ENCODE measurements around the gene ICOS. TPM values are rescaled to one million over a fixed set of nuclear protein-coding genes. Genes with fewer than 3 reads are reported as not detected.
"Not testable (repeated sequence)": the region's sequence is repeated elsewhere in the genome, so short reads cannot be mapped to it uniquely, and the experiment has no call there.

Gene ICOS
- total RNA-seq, 1 donor from 2014 or later = 0.23 TPM

GRCh38 chr2:203975912-203976311 lies 39.3 kb downstream of the ICOS start:
- no peak for DNase-seq (ENCODE audit: low spot score)

- no peak for DNase-seq (ENCODE audit: low spot score)
Measured at GRCh38 chr2:203982276-203982675, 45.7 kb downstream of the ICOS start.

DNA sequence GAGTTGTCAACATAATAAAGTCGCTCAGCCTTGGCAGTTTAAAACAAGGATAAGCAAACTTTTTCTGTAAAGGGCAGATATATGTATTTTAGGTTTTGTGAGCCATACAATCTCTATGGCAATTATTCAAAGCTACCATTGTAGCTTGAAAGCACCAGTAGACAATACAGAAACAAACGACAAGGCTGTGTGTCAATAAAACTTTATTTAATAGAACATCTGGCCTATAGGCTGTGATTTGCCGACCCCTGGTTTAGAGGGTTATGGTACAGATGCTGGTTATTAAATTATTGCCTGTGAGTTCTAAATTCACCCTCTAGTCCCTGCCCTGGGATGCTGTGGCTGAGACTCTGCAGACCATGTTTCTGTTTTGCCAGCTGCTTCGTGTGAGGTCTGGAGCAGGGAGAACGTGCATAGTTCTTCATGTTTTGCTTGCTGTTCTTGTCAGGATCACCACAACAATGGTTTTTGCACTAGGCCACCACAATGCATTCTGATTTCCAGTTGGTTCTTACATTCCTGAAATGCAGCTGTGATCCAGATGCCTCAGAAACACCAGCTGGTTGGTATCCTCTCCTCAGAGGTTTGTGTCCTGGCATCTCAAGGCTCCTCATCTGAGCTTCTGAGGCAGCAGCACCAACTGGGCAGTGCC lies 46.6 kb downstream of the ICOS start:
- DNase-seq (ENCODE audit: low spot score) = no peak

DNA sequence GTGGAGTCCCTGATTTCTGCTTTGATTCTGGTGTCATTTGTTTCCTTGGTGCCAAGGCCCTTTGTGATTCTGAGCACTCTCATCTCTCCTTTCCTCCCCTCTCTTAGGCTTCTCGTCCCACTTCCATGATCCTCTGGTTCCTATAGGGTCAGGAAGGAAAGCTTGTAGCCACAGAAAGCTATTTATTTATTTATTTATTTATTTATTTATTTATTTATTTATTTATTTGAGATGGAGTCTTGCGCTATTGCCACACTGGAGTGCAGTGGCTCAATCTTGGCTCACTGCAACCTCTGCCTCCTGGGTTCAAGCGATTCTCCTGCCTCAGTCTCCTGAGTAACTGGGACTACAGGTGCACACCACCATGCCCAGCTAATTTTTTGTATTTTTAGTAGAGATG lies 49.4 kb downstream of the ICOS start:
- DNase-seq (ENCODE audit: low spot score) = not testable (repeated sequence)

GRCh38 chr2:203987959-203988358 lies 51.4 kb downstream of the ICOS start:
- DNase-seq (ENCODE audit: low spot score) = no peak

- DNase-seq (ENCODE audit: low spot score) = no peak
Measured at GRCh38 chr2:203988500-203989260, 52.1 kb downstream of the ICOS start.

DNA sequence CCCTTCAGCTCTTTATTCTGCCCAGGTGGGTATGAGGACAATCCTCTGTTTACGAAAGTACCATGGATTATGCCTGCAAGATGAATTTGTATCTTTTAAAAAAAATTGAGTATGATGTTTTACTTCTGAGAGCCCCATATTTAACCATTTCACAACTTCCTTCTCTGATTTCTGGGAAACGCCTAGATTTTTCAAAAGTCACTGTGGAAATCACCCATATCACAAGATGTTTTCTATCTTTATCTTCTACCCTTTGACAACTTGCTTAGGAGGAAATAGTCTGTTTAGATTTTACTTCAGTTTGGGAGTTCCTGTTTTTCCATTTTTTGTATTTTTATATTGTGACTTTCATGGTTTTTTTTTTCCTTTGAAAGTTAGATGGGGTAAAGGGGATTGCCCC lies 53.0 kb downstream of the ICOS start:
- DNase-seq (ENCODE audit: low spot score) = no peak

DNA sequence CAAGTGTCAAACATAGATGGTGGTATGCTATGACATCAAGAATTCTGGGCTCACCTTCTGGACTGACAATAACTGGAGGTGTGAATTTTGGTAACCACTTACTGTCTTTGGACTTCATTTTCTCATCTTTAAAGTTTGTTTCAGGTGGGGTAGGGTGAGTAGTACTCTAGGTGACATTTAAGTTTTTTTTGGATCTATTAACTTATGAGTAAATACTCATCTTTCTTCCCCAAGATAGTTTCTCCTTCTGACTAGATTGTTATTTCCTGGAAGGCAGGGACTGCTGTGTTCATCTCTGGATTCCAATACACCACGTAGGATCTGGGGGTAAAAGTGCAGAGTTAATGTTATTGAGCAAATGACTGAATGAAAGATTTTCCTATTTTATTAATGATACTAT lies 55.9 kb downstream of the ICOS start:
- no peak for DNase-seq (ENCODE audit: low spot score)

GRCh38 chr2:203993011-203993410 lies 56.4 kb downstream of the ICOS start:
- DNase-seq (ENCODE audit: low spot score) = no peak

DNA sequence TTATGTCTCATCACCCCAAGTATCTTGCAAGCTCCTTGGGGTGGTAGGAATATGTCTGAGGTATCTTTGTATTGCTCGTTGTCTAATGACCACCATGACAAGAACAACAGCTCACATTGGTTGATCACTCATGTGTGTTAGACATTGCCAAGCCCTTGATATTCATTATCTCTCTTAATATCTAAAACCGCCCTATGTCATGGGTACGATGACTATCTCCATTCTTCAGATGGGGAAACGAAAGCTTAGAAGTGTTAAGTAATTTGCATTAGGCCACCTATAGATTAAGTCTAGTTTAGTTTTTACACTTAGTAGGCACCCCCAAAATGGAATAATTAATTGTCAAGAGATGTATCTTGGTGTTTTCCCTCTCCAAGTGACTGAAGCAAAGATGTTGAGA lies 57.0 kb downstream of the ICOS start:
- DNase-seq (ENCODE audit: low spot score) = no peak

DNA sequence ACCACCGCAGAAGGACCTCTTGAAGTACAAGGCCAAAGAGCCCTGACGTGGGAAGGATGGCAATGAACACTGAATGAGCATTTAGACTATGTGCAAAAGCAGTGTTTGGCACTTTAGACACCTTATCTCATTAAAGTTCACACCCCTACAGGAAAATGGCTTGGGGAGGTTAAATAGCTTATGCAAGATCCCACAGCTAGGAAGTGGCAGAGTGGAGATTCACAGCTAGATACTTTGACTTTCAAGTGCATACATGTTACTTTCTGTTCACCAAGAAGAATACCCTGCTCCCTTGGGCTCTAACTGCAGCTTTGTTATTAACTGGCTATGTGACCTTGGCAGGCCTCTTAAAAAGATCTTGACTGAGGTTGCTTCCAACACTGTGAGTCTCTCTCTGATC lies 58.2 kb downstream of the ICOS start:
- no peak for DNase-seq (ENCODE audit: low spot score)

- DNase-seq (ENCODE audit: low spot score) = no peak
Measured at GRCh38 chr2:203996692-203997091, 60.1 kb downstream of the ICOS start.

DNA sequence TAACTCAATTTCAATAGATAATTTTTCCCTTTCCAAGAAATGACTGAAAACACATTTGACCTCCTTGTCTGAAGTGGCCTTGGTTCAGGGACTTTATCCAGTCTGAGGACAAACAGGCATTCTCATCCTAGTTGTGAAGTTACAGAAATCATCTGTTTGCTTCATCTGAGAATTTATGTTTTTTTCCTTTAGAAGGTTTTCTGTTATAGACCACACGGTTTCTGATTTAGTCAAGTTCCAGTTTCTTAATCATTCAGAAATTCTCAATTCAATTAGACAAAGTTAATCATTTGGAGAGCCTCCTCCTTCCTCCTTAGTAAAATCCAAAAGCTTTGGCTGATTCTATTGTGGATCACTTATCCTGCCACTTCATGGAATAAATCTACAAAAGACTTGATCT lies 60.9 kb downstream of the ICOS start:
- no peak for DNase-seq (ENCODE audit: low spot score)

- no peak for DNase-seq (ENCODE audit: low spot score)
Measured at GRCh38 chr2:203997980-203998809, 61.6 kb downstream of the ICOS start.

DNA sequence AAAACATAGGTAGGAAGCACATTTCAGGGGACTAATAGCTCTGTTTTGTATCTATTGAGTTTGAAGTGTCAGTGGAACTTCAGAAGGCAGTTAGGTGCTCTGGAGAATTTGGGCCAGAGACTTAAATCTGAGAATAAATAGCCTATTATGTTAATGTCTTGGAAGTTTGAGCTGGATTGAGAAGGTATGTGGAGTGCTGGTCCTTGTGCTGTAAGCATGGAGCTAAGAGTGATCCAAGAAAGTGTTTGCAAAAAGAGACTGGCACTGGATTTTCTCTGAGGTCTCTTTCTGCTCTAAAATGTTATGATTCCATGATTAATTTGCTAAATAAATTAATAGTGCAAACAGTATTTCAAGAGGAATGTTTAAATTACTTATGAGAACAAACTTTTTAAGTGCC lies 63.3 kb downstream of the ICOS start:
- no peak for DNase-seq (ENCODE audit: low spot score)

GRCh38 chr2:204000446-204000845 lies 63.9 kb downstream of the ICOS start:
- no peak for DNase-seq (ENCODE audit: low spot score)

GRCh38 chr2:204003276-204003990 lies 66.9 kb downstream of the ICOS start:
- no peak for DNase-seq (ENCODE audit: low spot score)

DNA sequence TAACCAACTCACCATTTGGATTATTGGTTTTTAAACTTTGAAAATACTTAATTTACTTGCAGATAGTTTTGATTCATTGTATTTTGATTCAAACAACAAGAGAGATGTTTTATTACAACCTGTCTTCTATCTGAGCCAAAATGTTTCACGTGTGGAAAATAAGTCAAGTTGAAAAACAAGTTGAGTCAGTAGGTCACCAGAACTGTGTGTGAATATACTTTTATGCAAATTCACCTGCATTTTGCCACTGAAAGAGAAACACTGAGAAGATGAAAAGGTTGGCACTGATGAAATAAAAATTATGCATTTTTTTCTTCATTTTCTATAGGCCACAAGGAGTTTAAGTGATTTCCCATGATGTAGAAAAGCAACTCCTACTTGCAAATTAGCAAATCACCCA lies 68.3 kb downstream of the ICOS start:
- no peak for DNase-seq (ENCODE audit: low spot score)

DNA sequence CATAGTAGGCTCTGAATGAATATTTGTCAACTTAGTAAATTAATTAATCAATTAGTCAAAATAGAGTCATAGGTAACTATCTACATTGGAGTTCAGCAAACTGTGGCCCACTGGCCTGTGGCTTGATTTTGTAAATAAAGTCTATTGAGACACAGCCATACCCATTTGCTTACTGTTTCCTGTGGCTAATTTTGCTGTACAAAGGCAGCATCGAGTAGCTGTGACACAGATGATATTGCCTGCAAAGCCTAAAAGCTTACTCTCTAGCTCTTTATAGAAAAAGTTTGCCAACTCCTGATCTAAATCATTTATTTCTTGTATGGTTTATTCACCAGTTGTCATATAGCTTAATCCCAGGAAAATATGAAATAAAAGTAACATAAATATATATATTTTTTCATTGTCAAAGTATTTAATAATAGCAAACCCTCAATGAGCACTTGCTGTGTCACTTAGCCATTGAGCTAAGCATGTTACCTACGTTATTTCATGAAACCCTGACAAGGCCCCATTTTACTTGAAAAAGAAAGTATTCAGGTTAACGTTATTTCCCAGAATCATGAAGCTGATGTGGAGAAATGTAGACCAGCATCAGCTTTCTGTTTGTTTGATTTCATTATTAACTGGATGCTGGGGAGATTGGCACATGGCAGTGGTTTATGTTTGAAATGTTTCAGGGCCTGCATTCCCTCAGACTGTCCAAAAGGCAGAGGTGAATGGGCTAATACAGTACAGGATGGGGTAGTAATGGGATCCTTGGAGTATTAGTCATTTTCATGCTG lies 69.6 kb downstream of the ICOS start:
- no peak for DNase-seq (ENCODE audit: low spot score)

- DNase-seq (ENCODE audit: low spot score) = no peak
Measured at GRCh38 chr2:204008352-204008751, 71.8 kb downstream of the ICOS start.

Data from ureter (tissue), 1 donor.